HG03354 (cell line): ENCODE data around the gene BMP2K.
A peak's percentile ranks its signal among the peaks of the same experiment; 100 is the strongest.
"Not testable (repeated sequence)": the region's sequence is repeated elsewhere in the genome, so short reads cannot be mapped to it uniquely, and the experiment has no call there.

Source experiments
- ATAC-seq: cut with Tn5 transposase; IDR thresholded peaks from one replicate; pipeline ENCODE4 v1.9.1; 2021; ENCODE audit warnings: mild to moderate bottlenecking; ENCODE audit not compliant: unreplicated experiment, poor library complexity, severe bottlenecking

The BMP2K gene

GRCh38 chr4:78784236-78784865 lies 8.2 kb downstream of the BMP2K start:
- ATAC-seq, result no peak

- ATAC-seq, result no peak
Measured at GRCh38 chr4:78787392-78788006, 11.3 kb downstream of the BMP2K start.

- no peak for ATAC-seq
Measured at GRCh38 chr4:78788007-78788889, 12.1 kb downstream of the BMP2K start.

- not testable (repeated sequence) for ATAC-seq
Measured at GRCh38 chr4:78795594-78796416, 19.7 kb downstream of the BMP2K start.

- no peak for ATAC-seq
Measured at GRCh38 chr4:78796526-78796925, 20.4 kb downstream of the BMP2K start.

- no peak for ATAC-seq
Measured at GRCh38 chr4:78797777-78798284, 21.7 kb downstream of the BMP2K start.

GRCh38 chr4:78799551-78800495 lies 23.7 kb downstream of the BMP2K start:
- ATAC-seq, result peak; percentile 61

GRCh38 chr4:78800965-78801364 lies 24.8 kb downstream of the BMP2K start:
- no peak for ATAC-seq

- ATAC-seq, result no peak
Measured at GRCh38 chr4:78803983-78804382, 27.8 kb downstream of the BMP2K start.

GRCh38 chr4:78806943-78807460 lies 30.9 kb downstream of the BMP2K start:
- ATAC-seq, result no peak

GRCh38 chr4:78809295-78809694 lies 33.1 kb downstream of the BMP2K start:
- no peak for ATAC-seq

- ATAC-seq, result no peak
Measured at GRCh38 chr4:78809928-78810835, 34.0 kb downstream of the BMP2K start.

GRCh38 chr4:78811034-78811433 lies 34.9 kb downstream of the BMP2K start:
- no peak for ATAC-seq

- no peak for ATAC-seq
Measured at GRCh38 chr4:78818530-78819079, 42.5 kb downstream of the BMP2K start.

GRCh38 chr4:78824001-78824400 lies 47.9 kb downstream of the BMP2K start:
- no peak for ATAC-seq

GRCh38 chr4:78827191-78827590 lies 51.0 kb downstream of the BMP2K start:
- ATAC-seq, result no peak

GRCh38 chr4:78829296-78829695 lies 53.1 kb downstream of the BMP2K start:
- ATAC-seq, result no peak
